Measurements from ENCODE around the gene ZBTB24. TPM values are rescaled to one million over a fixed set of nuclear protein-coding genes. Genes with fewer than 3 reads are reported as not detected.

Gene ZBTB24
- total RNA-seq, 1 donor from 2014 or later, result 16.3 TPM

DNA sequence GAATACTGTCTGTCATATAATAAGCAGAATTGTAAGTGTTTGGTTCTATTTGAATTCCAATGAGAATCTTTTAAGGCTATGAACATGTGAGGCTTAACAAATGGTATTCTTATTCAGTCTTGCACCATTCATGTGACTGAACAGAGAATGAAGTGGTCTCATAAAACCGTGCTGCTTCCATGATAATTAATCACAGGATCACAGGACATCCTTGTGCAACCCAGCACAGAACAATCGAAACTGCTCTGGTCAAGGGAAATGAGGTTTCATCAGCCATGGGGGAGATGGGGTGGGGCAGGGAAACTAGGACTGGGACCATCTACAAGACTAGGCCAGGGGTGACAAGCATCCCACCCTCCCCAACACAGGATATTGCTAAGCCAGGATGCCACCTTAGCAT lies 48.6 kb downstream of the ZBTB24 start:
- no peak for FAIRE-seq

DNA sequence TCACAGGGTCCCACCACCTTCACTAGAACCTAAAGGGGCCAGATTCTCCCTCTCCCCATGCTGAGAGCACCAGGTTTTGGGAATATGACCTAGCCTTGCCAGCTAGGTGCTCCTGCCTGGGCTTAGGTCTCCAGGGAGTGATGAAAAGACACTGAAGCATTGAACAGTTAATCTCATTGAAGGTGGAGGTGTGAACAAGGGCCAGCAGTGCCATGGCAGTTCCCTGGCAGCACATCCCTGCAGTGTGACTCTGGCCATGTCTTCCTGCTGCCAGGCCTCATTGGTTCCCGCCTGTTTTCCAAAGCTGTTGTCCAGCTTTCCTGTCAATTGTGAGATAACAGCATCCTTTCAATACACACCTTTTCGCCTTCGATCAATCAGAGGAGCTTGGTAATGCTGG lies 53.5 kb downstream of the ZBTB24 start:
- FAIRE-seq, result no peak
- DNase-seq (ENCODE audit: low spot score in 2 of 2), result no peak

More for the DNA sequence above, 48.6 kb downstream of the ZBTB24 start:
- no peak for DNase-seq (ENCODE audit: low spot score in 2 of 2)

- no peak for DNase-seq (ENCODE audit: low spot score in 2 of 2)
- FAIRE-seq, result no peak
Measured at GRCh38 chr6:109428889-109429477, 54.0 kb downstream of the ZBTB24 start.

- DNase-seq (ENCODE audit: low spot score in 2 of 2), result no peak
- no peak for FAIRE-seq
Measured at GRCh38 chr6:109424946-109425345, 58.1 kb downstream of the ZBTB24 start.

DNA sequence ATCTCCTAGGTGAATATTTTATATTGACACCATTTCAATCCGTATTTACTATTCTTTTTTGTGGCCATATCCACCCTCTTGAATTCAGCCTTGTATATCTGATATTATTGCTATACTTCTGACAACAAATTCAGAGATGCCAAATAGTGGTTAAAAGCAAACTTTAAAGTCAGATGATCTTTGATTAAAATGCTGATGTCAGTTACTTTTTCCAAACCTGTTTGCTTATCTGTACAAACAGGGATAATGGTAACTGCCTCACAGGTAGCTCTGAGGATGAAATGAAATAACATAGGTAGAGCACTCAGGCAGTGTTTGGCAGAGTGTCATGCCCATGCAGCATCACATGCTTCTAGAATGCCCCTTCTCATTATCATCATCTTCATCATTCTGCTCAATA lies 61.8 kb downstream of the ZBTB24 start:
- DNase-seq (ENCODE audit: low spot score in 2 of 2), result no peak
- FAIRE-seq, result no peak

GRCh38 chr6:109420751-109421150 lies 62.3 kb downstream of the ZBTB24 start:
- DNase-seq (ENCODE audit: low spot score in 2 of 2), result no peak
- FAIRE-seq, result no peak

DNA sequence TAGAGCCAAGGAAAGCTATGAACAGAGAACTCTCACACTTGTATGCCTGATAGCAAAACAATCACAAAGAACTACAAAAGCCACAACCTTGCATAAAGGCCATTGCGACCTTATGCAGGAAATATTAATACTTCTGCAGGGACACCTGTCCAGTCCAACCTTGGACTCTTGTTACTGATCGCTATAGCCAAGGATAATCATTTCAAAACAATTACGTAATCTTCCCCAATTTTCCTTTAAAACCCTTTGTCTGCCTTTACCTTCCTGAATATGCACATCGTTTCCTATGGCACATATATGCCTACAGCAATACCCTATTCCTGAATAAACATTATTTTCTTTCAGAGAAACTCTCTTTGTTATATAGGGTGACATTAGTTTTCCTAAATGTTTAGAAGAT lies 65.4 kb downstream of the ZBTB24 start:
- DNase-seq (ENCODE audit: low spot score in 2 of 2), result no peak
- no peak for FAIRE-seq

Other genes starting within 250 kb of the ZBTB24 start
- 57.9 TPM for gene CD164, start 100.8 kb downstream of the ZBTB24 start, total RNA-seq
- gene PPIL6, start 42.6 kb downstream of the ZBTB24 start, total RNA-seq, result 37.9 TPM
- gene SMPD2, start 42.5 kb downstream of the ZBTB24 start, total RNA-seq, result 4.9 TPM
- gene MICAL1, start 27.4 kb downstream of the ZBTB24 start, total RNA-seq, result 27.3 TPM
- 80.3 TPM for gene AK9, start 208.0 kb upstream of the ZBTB24 start, total RNA-seq
- 67.7 TPM for gene FIG4, start 208.1 kb upstream of the ZBTB24 start, total RNA-seq

Measured in frontal cortex (tissue), 4 donors.